Stimulated activated CD4-positive, alpha-beta T cell treated with anti-CD3 and anti-CD28 coated beads, TNF-alpha, amount 100 ng/mL, for 4 hours (primary cell): ENCODE measurements around the gene MAP3K5.
"Not testable (repeated sequence)": the region's sequence is repeated elsewhere in the genome, so short reads cannot be mapped to it uniquely, and the experiment has no call there.

ENCODE experiments used
- DNase-seq, 3 experiments: peaks; one replicate each; pipeline ENCODE4 v3.0.0-alpha.2; 2020; ENCODE audit warnings: low read depth in 3 of 3

MAP3K5 gene

GRCh38 chr6:136773473-136773796 lies 18.8 kb downstream of the MAP3K5 start:
- no peak for DNase-seq

- DNase-seq, result no peak
Measured at GRCh38 chr6:136772685-136773472, 19.4 kb downstream of the MAP3K5 start.

- DNase-seq, result no peak
Measured at GRCh38 chr6:136771306-136771705, 21.0 kb downstream of the MAP3K5 start.

GRCh38 chr6:136769759-136770158 lies 22.5 kb downstream of the MAP3K5 start:
- DNase-seq, result no peak

GRCh38 chr6:136769124-136769523 lies 23.2 kb downstream of the MAP3K5 start:
- no peak for DNase-seq

- DNase-seq, result no peak
Measured at GRCh38 chr6:136767570-136768309, 24.5 kb downstream of the MAP3K5 start.

- DNase-seq, result no peak
Measured at GRCh38 chr6:136767103-136767502, 25.2 kb downstream of the MAP3K5 start.

GRCh38 chr6:136766274-136766673 lies 26.0 kb downstream of the MAP3K5 start:
- DNase-seq, result no peak

GRCh38 chr6:136764517-136764993 lies 27.7 kb downstream of the MAP3K5 start:
- DNase-seq, result no peak

GRCh38 chr6:136763716-136764516 lies 28.4 kb downstream of the MAP3K5 start:
- no peak for DNase-seq

- DNase-seq, result no peak
Measured at GRCh38 chr6:136763255-136763654, 29.0 kb downstream of the MAP3K5 start.

- no peak for DNase-seq
Measured at GRCh38 chr6:136762022-136762975, 30.0 kb downstream of the MAP3K5 start.

GRCh38 chr6:136761227-136761922 lies 30.9 kb downstream of the MAP3K5 start:
- no peak for DNase-seq

GRCh38 chr6:136760781-136761180 lies 31.5 kb downstream of the MAP3K5 start:
- DNase-seq, result not testable (repeated sequence)

- DNase-seq, result no peak
Measured at GRCh38 chr6:136757150-136757549, 35.1 kb downstream of the MAP3K5 start.

GRCh38 chr6:136754820-136755219 lies 37.5 kb downstream of the MAP3K5 start:
- no peak for DNase-seq

GRCh38 chr6:136753624-136754023 lies 38.7 kb downstream of the MAP3K5 start:
- DNase-seq, result peak in 2 of 3 experiments; percentile 16 to 46

GRCh38 chr6:136752554-136752953 lies 39.7 kb downstream of the MAP3K5 start:
- no peak for DNase-seq

GRCh38 chr6:136751991-136752390 lies 40.3 kb downstream of the MAP3K5 start:
- DNase-seq, result no peak

GRCh38 chr6:136751522-136751956 lies 40.7 kb downstream of the MAP3K5 start:
- no peak for DNase-seq
